ENCODE measurements around the gene FAM209B. TPM values are rescaled to one million over a fixed set of nuclear protein-coding genes. Genes with fewer than 3 reads are reported as not detected.

The FAM209B gene
- total and polyA plus RNA-seq, 10 of the 15 experiments (the other 5 are each of a cell fraction or from before 2014, with no cell fraction given), result 0.22 to 0.77 (median 0.41) TPM; not detected in 2

- Histone ChIP-seq H3K79me2 (ENCODE audit: control insufficient read depth, insufficient read depth, low read length) (no peaks in the 10 kb centered on the region), H3K4me1 (ENCODE audit: control insufficient read depth, insufficient read depth, low read length) (no peaks in the 10 kb centered on the region), H3K27ac (ENCODE audit: control insufficient read depth, insufficient read depth) (no peak overlapping the region), H3K27me3 (replicated peaks in 1 of 2; ENCODE audit: control insufficient read depth in 2 of 2, insufficient read depth in 2 of 2, low read length in 1 of 2) (no peaks in the 10 kb centered on the region; a peak in 1 of 4 replicates), H3K4me2 (ENCODE audit: control insufficient read depth, insufficient read depth) (no peak overlapping the region), H3K4me3 (no peak overlapping the region), H4K20me1 (ENCODE audit: control insufficient read depth, insufficient read depth) (no peaks in the 10 kb centered on the region), H3K9me3 (replicated peaks; ENCODE audit: control insufficient read depth, insufficient read depth, low read length) (no peaks in the 10 kb centered on the region), H2AFZ (ENCODE audit: control insufficient read depth, low read depth, low read length) (no peak overlapping the region), H3K36me3 (ENCODE audit: control insufficient read depth in 2 of 2, insufficient read depth in 2 of 2, low read length in 1 of 2) (no peaks in the 10 kb centered on the region), H3K9ac (ENCODE audit: control insufficient read depth, insufficient read depth, low read length) (no peak overlapping the region)
- 6% methylated on average over 4 of the region's 4 CpGs for WGBS (ENCODE audit: insufficient coverage, insufficient replicate concordance, low lambda C conversion rate, missing lambda C conversion rate)
- TF ChIP-seq, protein P1, sequence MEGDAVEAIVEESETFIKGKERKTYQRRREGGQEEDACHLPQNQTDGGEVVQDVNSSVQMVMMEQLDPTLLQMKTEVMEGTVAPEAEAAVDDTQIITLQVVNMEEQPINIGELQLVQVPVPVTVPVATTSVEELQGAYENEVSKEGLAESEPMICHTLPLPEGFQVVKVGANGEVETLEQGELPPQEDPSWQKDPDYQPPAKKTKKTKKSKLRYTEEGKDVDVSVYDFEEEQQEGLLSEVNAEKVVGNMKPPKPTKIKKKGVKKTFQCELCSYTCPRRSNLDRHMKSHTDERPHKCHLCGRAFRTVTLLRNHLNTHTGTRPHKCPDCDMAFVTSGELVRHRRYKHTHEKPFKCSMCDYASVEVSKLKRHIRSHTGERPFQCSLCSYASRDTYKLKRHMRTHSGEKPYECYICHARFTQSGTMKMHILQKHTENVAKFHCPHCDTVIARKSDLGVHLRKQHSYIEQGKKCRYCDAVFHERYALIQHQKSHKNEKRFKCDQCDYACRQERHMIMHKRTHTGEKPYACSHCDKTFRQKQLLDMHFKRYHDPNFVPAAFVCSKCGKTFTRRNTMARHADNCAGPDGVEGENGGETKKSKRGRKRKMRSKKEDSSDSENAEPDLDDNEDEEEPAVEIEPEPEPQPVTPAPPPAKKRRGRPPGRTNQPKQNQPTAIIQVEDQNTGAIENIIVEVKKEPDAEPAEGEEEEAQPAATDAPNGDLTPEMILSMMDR (IDR thresholded peaks at IDR 0.05 in 2 of 3, conservative IDR thresholded peaks at IDR 0.05 in 1 of 3; ENCODE audit: control insufficient read depth in 2 of 3, extremely low read depth in 1 of 3, insufficient read depth in 1 of 3, low read depth in 3 of 3, low read length in 3 of 3), result no peak
- no peak for TF ChIP-seq ESRRA (IDR thresholded peaks at IDR 0.05; ENCODE audit: low read length)
- TF ChIP-seq NR2C1 (IDR thresholded peaks at IDR 0.05), result no peak
- TF ChIP-seq IRF4 (IDR thresholded peaks at IDR 0.05; ENCODE audit: low read depth, low read length), result no peak
- no peak for TF ChIP-seq PML (IDR thresholded peaks at IDR 0.05; ENCODE audit: low read length)
- TF ChIP-seq NR2C2 (IDR thresholded peaks at IDR 0.05; ENCODE audit: borderline replicate concordance, control insufficient read depth, insufficient read length, low read depth), result no peak
- no peak for TF ChIP-seq TAF1 (IDR thresholded peaks at IDR 0.05; ENCODE audit: borderline replicate concordance, low read depth, low read length)
- TF ChIP-seq NFXL1 (IDR thresholded peaks at IDR 0.05; ENCODE audit: borderline replicate concordance), result no peak
- no peak for TF ChIP-seq EED (IDR thresholded peaks at IDR 0.05; ENCODE audit: low read depth)
- SMC1A ChIA-PET (ENCODE audit: uncharacterized antibody, unreplicated experiment), result no interaction called here
- POLR2A ChIA-PET, result no interaction called here
- FAIRE-seq, result no peak
- BruUV-seq (replicated peaks), result no TSS peak
- in situ Hi-C loops (cut with MboI) (no loop called here), intact Hi-C loops (cut with micrococcal nuclease; ENCODE audit: unreplicated experiment) (no loop called here)
- RAD21 ChIA-PET (ENCODE audit: unreplicated experiment), result no interaction called here
- CTCF ChIA-PET, result no interaction called here
- no peak for DNase-seq (ENCODE audit: low read depth, low spot score)
- ATAC-seq, result no peak
Observed at GRCh38 chr20:56582542-56582941, 49.5 kb downstream of the FAM209B start.
